Motor neuron (in vitro differentiated cells): ENCODE measurements around the gene SLC5A2. TPM values are rescaled to one million over a fixed set of nuclear protein-coding genes. Genes with fewer than 3 reads are reported as not detected.

ENCODE experiments used
- ATAC-seq, 8 experiments: fragments of 200-7000 bp; cut with Tn5 transposase; replicated peaks in 6 of 8; 2 replicates each; pipeline ENCODE4 v1.8.0; 2021; ENCODE audit warnings: mild to moderate bottlenecking in 8 of 8, moderate library complexity in 8 of 8
- H3K27ac ChIP-seq, 2 donors: fragments of 250-450 bp; sonication (Bioruptor Pico); 2 replicates each; pipeline ENCODE4 v1.9.0; 2021; ENCODE audit warnings: antibody characterized with exemption in 2 of 2, mild to moderate bottlenecking in 2 of 2, moderate library complexity in 1 of 2
- H3K4me1 ChIP-seq, 2 donors: fragments of 250-450 bp; sonication (Bioruptor Pico); replicated peaks in 1 of 2; 2 replicates each; pipeline ENCODE4 v1.6.1; 2021; ENCODE audit warnings: antibody characterized with exemption in 2 of 2, mild to moderate bottlenecking in 2 of 2, moderate library complexity in 1 of 2
- H3K4me3 ChIP-seq, 5 donors: fragments of 250-450 bp; sonication (Bioruptor Pico); 2 replicates each; pipeline ENCODE4 v1.9.0; 2021; ENCODE audit warnings: antibody characterized with exemption in 5 of 5, mild to moderate bottlenecking in 5 of 5, moderate library complexity in 4 of 5
- WGBS, 10 experiments: fragments of 450-650 bp; shearing (Covaris generic); methylation state at CpG; one replicate each; pipeline ENCODE4 v1.0.0; 2022; 5-methylcytosine and 5-hydroxymethylcytosine counted together
- in situ Hi-C, 9 experiments: fragments of 400-800 bp; cut with MboI; loops; one replicate each; pipeline ENCODE4 v1.15.0; 2021; ENCODE audit warnings: low sequenced_read_pairs in 9 of 9, low pct_unique_long_range_greater_than_20kb in 2 of 9; ENCODE audit not compliant: unreplicated experiment in 9 of 9
- total RNA-seq, 8 experiments: library from RNA; unstranded; fragments of 300-600 nt; gene quantifications; 2 replicates each; pipeline versions ENCODE4 v1.2.3 to v1.2.4, GENCODE V29; 2022

Gene SLC5A2
- total RNA-seq, 8 experiments from 2014 or later, result 0.36 to 3.0 (median 2.5) TPM

GRCh38 chr16:31471875-31472708 lies 10.8 kb upstream of the SLC5A2 start, which contains the start of gene TGFB1I1:
TSS of gene TGFB1I1 (plus strand) at chr16:31472152. CDS start at chr16:31472189, 37 bp downstream.
- in situ Hi-C loops, result loop anchor here in 3 of 9 experiments (25.0 kb wide), 2 partner anchors 390 to 510 kb away; partner anchors contain the start of genes SETD1A (in 2 of the 3) and ZNF267 (in 1 of the 3)
- 0 to 1% methylated on average over 1 to 15 of the region's 63 CpGs; no CpG with 5 or more reads in 8 of the 10 experiments for WGBS, 10 experiments
- peak within 1 kb of the TSS in 1 of 2 donors; percentile 27 for H3K27ac ChIP-seq

GRCh38 chr16:31472709-31473203 lies 10.2 kb upstream of the SLC5A2 start:
- 0 to 51% (median 37%) methylated on average over 1 to 9 of the region's 20 CpGs; no CpG with 5 or more reads in 5 of the 10 experiments for WGBS, 10 experiments
- H3K4me1 ChIP-seq, result peaks cover 10 to 18% of the 10 kb centered on the region in 2 donors
- H3K27ac ChIP-seq, result no peak overlapping the region
- ATAC-seq, result peak in 7 of 8 experiments; percentile 2 to 82 (median 31)
- in situ Hi-C loops, result loop anchor here in 3 of 9 experiments (25.0 kb wide), 2 partner anchors 390 to 510 kb away; partner anchors contain the start of genes SETD1A (in 2 of the 3) and ZNF267 (in 1 of the 3)
- peak overlapping the region in 3 of 5 donors; percentile 36 to 46 (median 45) for H3K4me3 ChIP-seq

More at GRCh38 chr16:31471875-31472708, 10.8 kb upstream of the SLC5A2 start, which contains the start of gene TGFB1I1:
- peak within 1 kb of the TSS; percentile 24 to 46 (median 36) for H3K4me3 ChIP-seq
- peak; percentile 52 to 84 (median 72) for ATAC-seq
- peaks cover 10 to 11% of the 10 kb centered on the region in 2 donors for H3K4me1 ChIP-seq

- in situ Hi-C loops, result loop anchor here in 3 of 9 experiments (25.0 kb wide), 2 partner anchors 389 to 511 kb away; partner anchors contain the start of genes SETD1A (in 2 of the 3) and ZNF267 (in 1 of the 3)
- Histone ChIP-seq H3K4me1 (peaks cover 10 to 21% of the 10 kb centered on the region in 2 donors), H3K27ac (no peak overlapping the region), H3K4me3 (no peak overlapping the region)
- 52 to 100% (median 100%) methylated on average over 1 to 6 of the region's 17 CpGs; no CpG with 5 or more reads in 3 of the 10 experiments for WGBS, 10 experiments
- no peak for ATAC-seq
Measured at GRCh38 chr16:31473264-31473984, 9.5 kb upstream of the SLC5A2 start.

- Histone ChIP-seq H3K4me3 (no peak overlapping the region), H3K4me1 (peaks cover 10 to 21% of the 10 kb centered on the region in 2 donors), H3K27ac (no peak overlapping the region)
- in situ Hi-C loops, result loop anchor here in 3 of 9 experiments (25.0 kb wide), 2 partner anchors 388 to 512 kb away; partner anchors contain the start of genes SETD1A (in 2 of the 3) and ZNF267 (in 1 of the 3)
- peak in 3 of 8 experiments; percentile 44 to 57 (median 46) for ATAC-seq
- 50 to 84% (median 69%) methylated on average over 1 to 6 of the region's 12 CpGs; no CpG with 5 or more reads in 2 of the 10 experiments for WGBS, 10 experiments
Measured at GRCh38 chr16:31474173-31474714, 8.7 kb upstream of the SLC5A2 start.

- in situ Hi-C loops, result loop anchor here in 3 of 9 experiments (25.0 kb wide), 2 partner anchors 387 to 513 kb away; partner anchors contain the start of genes SETD1A (in 2 of the 3) and ZNF267 (in 1 of the 3)
- H3K4me3 ChIP-seq, result no peak overlapping the region
- no peak for ATAC-seq
- H3K4me1 ChIP-seq, result peaks cover 10 to 21% of the 10 kb centered on the region in 2 donors
- 70 to 98% (median 87%) methylated on average over 2 to 11 of the region's 12 CpGs; no CpG with 5 or more reads in 1 of the 10 experiments for WGBS, 10 experiments
- H3K27ac ChIP-seq, result no peak overlapping the region
Measured at GRCh38 chr16:31474773-31475738, 7.9 kb upstream of the SLC5A2 start.

GRCh38 chr16:31475946-31476302 lies 7.0 kb upstream of the SLC5A2 start:
- H3K4me1 ChIP-seq, result peaks cover 10 to 20% of the 10 kb centered on the region in 2 donors
- H3K4me3 ChIP-seq, result peak overlapping the region in 2 of 5 donors; percentile 27 to 32
- in situ Hi-C loops, result no loop called here
- ATAC-seq, result no peak
- H3K27ac ChIP-seq, result no peak overlapping the region
- WGBS, 10 experiments, result 20 to 27% methylated on average over 2 to 7 of the region's 26 CpGs; no CpG with 5 or more reads in 8 of the 10 experiments

GRCh38 chr16:31476303-31477219 lies 6.4 kb upstream of the SLC5A2 start:
- 0 to 80% (median 7%) methylated on average over 1 to 3 of the region's 68 CpGs; no CpG with 5 or more reads in 7 of the 10 experiments for WGBS, 10 experiments
- in situ Hi-C loops, result no loop called here
- Histone ChIP-seq H3K4me1 (peaks cover 3 to 13% of the 10 kb centered on the region in 2 donors), H3K27ac (no peak overlapping the region), H3K4me3 (peak overlapping the region in 4 of 5 donors; percentile 15 to 32 (median 27))
- peak in 5 of 8 experiments; percentile 24 to 54 (median 36) for ATAC-seq

- WGBS, 10 experiments, result 5 to 88% (median 18%) methylated on average over 1 to 22 of the region's 67 CpGs; no CpG with 5 or more reads in 4 of the 10 experiments
- in situ Hi-C loops, result no loop called here
- peak overlapping the region in 4 of 5 donors; percentile 11 to 32 (median 21) for H3K4me3 ChIP-seq
Measured at GRCh38 chr16:31477220-31478216, 5.4 kb upstream of the SLC5A2 start.

GRCh38 chr16:31478956-31479355 lies 4.0 kb upstream of the SLC5A2 start:
- in situ Hi-C loops, result no loop called here
- no peak overlapping the region for H3K27ac ChIP-seq
- H3K4me3 ChIP-seq, result no peak overlapping the region
- H3K4me1 ChIP-seq, result peaks cover 0 to 13% of the 10 kb centered on the region in 2 donors
- no peak for ATAC-seq
- WGBS, 10 experiments, result 20 to 86% (median 71%) methylated on average over 1 to 2 of the region's 3 CpGs; no CpG with 5 or more reads in 3 of the 10 experiments

More at GRCh38 chr16:31477220-31478216, 5.4 kb upstream of the SLC5A2 start:
- ATAC-seq, result peak in 5 of 8 experiments; percentile 25 to 56 (median 45)
- H3K4me1 ChIP-seq, result peaks cover 0 to 13% of the 10 kb centered on the region in 2 donors
- peak overlapping the region in 1 of 2 donors; percentile 45 for H3K27ac ChIP-seq
